ENCODE results near the gene DUSP9. TPM values are rescaled to one million over a fixed set of nuclear protein-coding genes. Genes with fewer than 3 reads are reported as not detected.

Gene DUSP9
- total and polyA plus RNA-seq, 10 of the 15 experiments (the other 5 are each of a cell fraction or from before 2014, with no cell fraction given), result 0.10 TPM; not detected in 9

GRCh38 chrX:153625271-153626024, 21.6 kb upstream of the DUSP9 start:
- no peaks in the 10 kb centered on the region for H4K20me1 ChIP-seq (ENCODE audit: control insufficient read depth, insufficient read depth)
- intact Hi-C loops (cut with micrococcal nuclease; ENCODE audit: unreplicated experiment) (no loop called here), in situ Hi-C loops (cut with MboI) (no loop called here)
- H2AFZ ChIP-seq (ENCODE audit: control insufficient read depth, low read depth, low read length), result no peak overlapping the region
- H3K79me2 ChIP-seq (ENCODE audit: control insufficient read depth, insufficient read depth, low read length), result no peaks in the 10 kb centered on the region
- no peak overlapping the region for H3K27ac ChIP-seq (ENCODE audit: control insufficient read depth, insufficient read depth)
- RAD21 ChIA-PET (ENCODE audit: unreplicated experiment), result no interaction called here
- FAIRE-seq, result no peak
- TF ChIP-seq PKNOX1 (IDR thresholded peaks at IDR 0.05) (no peak), IKZF2 (IDR thresholded peaks at IDR 0.05) (no peak), MYB (IDR thresholded peaks at IDR 0.05; ENCODE audit: borderline replicate concordance, low read depth, low read length) (no peak), NR2C1 (IDR thresholded peaks at IDR 0.05) (no peak), IKZF1 (conservative IDR thresholded peaks at IDR 0.05) (no peak), EGR1 (IDR thresholded peaks at IDR 0.05; ENCODE audit: borderline replicate concordance in 1 of 2, low read depth in 2 of 2, low read length in 2 of 2) (no peak), BACH1 (IDR thresholded peaks at IDR 0.05; ENCODE audit: borderline replicate concordance) (no peak), CBX3 (IDR thresholded peaks at IDR 0.05; ENCODE audit: borderline replicate concordance, low read depth) (no peak), BHLHE40 (IDR thresholded peaks at IDR 0.05; ENCODE audit: borderline replicate concordance in 1 of 2, low read depth in 2 of 2, low read length in 1 of 2) (no peak), ZBED1 (IDR thresholded peaks at IDR 0.05; ENCODE audit: borderline replicate concordance) (no peak), RFX5 (IDR thresholded peaks at IDR 0.05; ENCODE audit: low read depth, low read length) (no peak), POU2F2 (IDR thresholded peaks at IDR 0.05; ENCODE audit: borderline replicate concordance, low read depth, low read length) (no peak)
- TF ChIP-seq, protein P1, sequence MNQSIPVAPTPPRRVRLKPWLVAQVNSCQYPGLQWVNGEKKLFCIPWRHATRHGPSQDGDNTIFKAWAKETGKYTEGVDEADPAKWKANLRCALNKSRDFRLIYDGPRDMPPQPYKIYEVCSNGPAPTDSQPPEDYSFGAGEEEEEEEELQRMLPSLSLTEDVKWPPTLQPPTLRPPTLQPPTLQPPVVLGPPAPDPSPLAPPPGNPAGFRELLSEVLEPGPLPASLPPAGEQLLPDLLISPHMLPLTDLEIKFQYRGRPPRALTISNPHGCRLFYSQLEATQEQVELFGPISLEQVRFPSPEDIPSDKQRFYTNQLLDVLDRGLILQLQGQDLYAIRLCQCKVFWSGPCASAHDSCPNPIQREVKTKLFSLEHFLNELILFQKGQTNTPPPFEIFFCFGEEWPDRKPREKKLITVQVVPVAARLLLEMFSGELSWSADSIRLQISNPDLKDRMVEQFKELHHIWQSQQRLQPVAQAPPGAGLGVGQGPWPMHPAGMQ (IDR thresholded peaks at IDR 0.05; ENCODE audit: borderline replicate concordance), result no peak
- no peak overlapping the region for H3K4me2 ChIP-seq (ENCODE audit: control insufficient read depth, insufficient read depth)
- SMC1A ChIA-PET (ENCODE audit: uncharacterized antibody, unreplicated experiment), result no interaction called here
- ATAC-seq, result no peak
- CTCF ChIA-PET, result no interaction called here
- WGBS (ENCODE audit: insufficient coverage, insufficient replicate concordance, low lambda C conversion rate, missing lambda C conversion rate), result 51% methylated on average over 19 of the region's 21 CpGs
- no TSS peak for BruUV-seq (replicated peaks)
- DNase-seq (ENCODE audit: low read depth, low spot score), result no peak
- no peaks in the 10 kb centered on the region; the same call in 2 of the 3 replicates for H3K9me3 ChIP-seq (replicated peaks; ENCODE audit: control insufficient read depth, insufficient read depth, low read length)
- no peaks in the 10 kb centered on the region for H3K36me3 ChIP-seq (ENCODE audit: control insufficient read depth in 2 of 2, insufficient read depth in 2 of 2, low read length in 1 of 2)
- POLR2A ChIA-PET, result no interaction called here
- no peak overlapping the region for H3K9ac ChIP-seq (ENCODE audit: control insufficient read depth, insufficient read depth, low read length)
- no peaks in the 10 kb centered on the region; a peak in 3 of 4 replicates for H3K27me3 ChIP-seq (replicated peaks in 1 of 2; ENCODE audit: control insufficient read depth in 2 of 2, insufficient read depth in 2 of 2, low read length in 1 of 2)
- H3K4me3 ChIP-seq, result no peak overlapping the region
- no peaks in the 10 kb centered on the region for H3K4me1 ChIP-seq (ENCODE audit: control insufficient read depth, insufficient read depth, low read length)

Data from GM12878 (cell line).